GM12872 (cell line): ENCODE results near the gene CSNK1D.

Experiments
- TF ChIP-seq, protein P1 (sequence below): IDR thresholded peaks from 3 replicates; pipeline ENCODE4 v1.5.1; 2011; ENCODE audit warnings: low read depth, mild to moderate bottlenecking, low read length, moderate library complexity; ENCODE audit not compliant: insufficient read depth

Gene CSNK1D

DNA sequence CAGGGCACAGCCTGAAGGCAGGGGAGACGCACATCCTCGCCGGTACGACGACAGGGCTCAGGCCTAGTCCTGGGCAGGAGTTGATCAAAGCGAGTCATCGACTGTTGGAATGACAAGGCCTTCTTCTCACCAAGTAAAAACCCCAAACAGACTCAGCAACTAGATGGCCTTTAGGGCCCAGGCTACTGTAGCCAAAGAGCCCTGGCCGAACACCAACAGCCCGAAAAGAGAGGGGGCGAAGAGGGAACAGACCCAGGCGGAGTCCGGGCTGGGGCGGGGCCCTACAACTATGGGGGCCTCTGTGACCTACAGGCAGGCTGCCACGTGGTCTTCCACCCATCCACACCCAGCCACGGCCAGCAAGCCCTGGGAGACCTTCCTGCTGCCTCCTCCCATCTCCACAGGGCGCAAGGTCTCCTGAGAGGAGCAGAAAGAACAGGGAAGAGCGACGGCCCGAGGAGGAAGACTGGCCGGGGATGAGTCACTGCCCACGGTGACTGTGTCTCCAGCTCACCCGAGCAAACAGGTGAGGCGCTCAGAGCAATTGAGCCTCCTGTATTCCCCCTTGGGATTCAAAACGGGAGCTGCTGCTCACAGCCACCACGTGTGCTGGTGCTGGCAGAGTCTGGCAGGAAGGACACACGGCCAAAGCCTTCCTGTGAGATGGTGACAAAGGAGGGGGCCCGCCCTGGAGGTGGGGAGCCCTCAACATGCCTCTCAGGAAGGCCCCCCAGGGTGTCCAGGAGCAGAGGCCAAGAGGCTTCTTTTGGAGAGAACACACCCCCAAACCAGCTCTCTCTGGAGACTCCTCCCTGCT lies 26.9 kb downstream of the CSNK1D start:
- TF ChIP-seq, protein P1, sequence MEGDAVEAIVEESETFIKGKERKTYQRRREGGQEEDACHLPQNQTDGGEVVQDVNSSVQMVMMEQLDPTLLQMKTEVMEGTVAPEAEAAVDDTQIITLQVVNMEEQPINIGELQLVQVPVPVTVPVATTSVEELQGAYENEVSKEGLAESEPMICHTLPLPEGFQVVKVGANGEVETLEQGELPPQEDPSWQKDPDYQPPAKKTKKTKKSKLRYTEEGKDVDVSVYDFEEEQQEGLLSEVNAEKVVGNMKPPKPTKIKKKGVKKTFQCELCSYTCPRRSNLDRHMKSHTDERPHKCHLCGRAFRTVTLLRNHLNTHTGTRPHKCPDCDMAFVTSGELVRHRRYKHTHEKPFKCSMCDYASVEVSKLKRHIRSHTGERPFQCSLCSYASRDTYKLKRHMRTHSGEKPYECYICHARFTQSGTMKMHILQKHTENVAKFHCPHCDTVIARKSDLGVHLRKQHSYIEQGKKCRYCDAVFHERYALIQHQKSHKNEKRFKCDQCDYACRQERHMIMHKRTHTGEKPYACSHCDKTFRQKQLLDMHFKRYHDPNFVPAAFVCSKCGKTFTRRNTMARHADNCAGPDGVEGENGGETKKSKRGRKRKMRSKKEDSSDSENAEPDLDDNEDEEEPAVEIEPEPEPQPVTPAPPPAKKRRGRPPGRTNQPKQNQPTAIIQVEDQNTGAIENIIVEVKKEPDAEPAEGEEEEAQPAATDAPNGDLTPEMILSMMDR = no peak

DNA sequence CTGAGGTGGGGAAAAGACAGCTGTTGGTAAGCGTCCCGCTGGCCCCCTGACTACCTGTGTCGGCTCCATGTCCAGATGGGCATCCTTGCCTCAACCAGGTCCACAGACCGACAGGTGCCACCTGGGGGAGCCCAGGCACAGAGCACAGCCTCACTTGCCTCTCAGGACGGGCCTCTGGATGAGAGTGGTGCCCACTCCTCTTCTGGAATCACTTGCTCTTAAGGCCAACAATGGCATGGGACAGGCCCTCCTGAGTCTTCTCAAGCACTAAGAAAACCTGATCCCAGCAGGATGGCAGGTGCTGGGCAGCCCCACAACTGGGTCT lies 27.5 kb downstream of the CSNK1D start:
- TF ChIP-seq, protein P1 = no peak

DNA sequence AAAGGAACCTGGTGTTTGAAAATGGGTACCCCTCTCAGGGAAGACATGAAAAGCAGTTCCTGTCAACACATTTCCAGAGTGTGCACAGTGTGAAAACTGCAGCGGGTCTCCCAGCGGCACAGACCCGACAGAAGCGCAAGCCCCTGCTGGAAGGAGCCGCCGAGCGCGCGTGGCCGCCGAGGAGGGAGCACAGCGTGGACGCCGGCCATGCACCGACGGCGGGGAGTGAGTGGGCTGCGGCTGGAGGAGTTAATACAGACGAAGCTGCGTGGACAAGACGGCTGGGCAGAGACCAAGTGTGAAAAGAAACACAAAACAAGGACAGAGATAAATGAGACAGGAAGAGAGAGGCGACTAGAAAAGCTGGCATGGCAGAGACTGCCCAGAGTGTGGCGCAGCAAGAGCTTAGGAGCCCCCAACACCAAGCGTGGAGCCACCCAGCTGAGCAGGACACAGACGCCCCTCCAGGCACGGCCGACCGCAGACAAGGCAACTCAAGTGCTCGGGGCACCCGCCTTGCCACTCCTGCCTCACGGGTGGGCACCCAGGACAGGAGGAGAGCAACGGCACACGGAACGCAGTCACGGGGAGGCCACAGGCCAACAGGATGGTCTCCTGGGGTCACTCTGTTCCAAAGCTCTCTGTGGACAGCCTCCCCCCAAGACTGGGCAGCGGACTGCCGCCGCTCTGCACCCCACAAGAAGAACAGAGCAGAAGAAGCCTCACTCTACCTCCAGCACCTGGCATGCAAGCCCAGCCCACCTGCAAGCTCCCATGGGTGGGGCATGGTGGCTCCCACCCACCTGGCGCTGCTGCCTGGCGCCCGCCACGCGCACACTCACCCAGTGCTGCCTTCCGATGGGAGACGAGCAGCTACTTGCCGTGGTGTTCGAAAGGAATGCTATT lies 28.1 kb downstream of the CSNK1D start:
- TF ChIP-seq, protein P1 = no peak

DNA sequence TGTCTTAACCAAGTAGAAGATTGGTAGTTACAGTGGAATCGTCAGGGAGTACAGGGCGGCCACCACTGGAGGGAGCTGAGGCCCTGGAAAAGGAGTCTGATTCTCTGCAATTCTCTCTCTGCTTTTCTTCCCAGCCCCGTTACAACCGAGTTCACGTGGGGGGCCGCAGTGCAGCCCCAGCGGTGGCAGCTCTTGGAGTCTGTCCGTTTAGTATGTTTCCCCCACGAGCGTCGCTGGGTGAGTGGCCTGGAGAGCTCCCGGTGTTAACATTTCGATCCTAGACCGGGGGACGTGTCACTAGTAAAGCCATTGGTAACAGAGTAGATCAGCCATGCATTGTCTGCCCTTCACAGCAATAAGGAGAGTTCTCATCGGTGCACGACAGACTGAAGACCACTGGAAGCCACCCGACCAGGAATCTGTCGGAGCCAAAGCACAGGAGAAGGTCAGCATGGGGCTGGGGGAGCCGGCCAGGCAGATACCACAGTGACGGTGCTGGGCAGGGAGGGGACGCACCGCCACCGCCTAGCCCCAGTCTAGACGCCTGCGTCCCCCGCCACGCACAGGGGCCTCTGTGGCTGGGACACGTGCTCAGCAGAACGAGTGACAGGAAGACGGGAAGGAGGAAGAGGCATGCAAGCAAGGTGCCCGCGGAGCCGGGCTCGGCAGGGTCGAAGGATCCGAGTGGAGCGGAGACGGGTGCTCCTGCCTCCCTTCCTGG lies 28.9 kb downstream of the CSNK1D start:
- TF ChIP-seq, protein P1 = peak; percentile 49

DNA sequence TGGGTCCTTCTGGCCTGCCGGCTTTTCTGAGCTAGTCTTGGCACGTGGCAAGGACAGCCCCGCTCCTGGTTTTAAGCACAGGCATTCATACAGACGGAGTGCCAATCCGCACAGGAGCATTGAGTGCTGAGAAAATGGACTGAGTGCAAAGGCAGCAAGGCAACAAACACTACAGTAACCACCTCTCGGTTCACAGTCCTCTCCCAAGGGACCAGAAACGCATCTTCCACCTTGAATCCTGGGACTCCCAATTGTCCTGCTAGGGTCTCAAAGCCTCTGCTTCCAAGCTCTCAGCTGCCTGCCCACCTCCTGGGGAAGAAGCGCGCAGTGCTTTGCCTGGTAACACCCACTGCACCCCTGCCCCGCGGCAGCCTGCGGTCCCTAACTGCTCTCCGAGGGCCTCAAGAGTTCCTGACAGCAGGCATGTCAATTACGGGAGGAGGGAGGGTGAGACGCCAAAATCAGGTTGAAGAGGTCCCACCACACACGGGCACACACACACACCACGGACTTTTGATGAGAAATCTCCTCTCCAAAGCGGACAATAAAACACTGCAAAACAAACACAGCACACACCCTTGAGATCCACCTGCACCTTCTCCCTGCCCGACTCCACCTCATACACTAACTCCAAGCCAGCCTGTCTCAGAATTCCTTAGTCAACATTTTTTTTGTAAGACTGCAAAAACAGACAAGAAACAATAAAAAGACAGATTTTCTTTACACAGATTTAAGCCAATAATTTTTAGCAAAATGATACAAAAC lies 29.7 kb downstream of the CSNK1D start:
- TF ChIP-seq, protein P1 = no peak

DNA sequence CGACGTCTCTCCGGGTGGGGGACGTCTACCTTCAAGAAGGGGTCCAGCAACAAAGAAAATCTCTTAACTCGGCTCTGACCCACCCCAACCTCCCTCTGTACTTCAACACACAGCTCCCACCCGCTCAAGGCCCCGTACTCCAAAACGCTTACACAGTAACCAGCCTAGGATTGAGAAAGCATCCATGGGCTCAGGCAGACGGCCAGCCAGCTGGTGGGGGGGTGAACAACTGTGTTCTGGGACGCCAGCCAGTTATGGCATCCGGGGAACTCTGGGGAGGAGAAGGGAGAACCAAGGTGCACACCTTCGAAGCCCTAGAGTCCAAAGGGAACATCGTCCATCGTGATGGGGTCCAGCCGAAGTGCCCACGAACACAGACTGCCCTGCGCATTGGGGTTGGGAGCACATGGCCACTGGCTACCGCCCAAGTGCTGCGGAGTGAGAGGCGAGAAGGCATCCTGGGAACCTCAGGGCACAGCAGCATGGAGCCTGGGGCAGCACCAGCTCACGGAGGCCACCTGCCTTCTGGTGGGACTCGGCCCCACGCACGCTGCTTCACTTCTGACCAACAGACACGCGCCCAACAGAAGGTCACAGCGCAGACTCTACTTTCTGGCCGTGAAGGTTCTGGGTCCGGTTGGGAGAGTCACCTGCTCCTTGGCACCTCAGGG lies 30.4 kb downstream of the CSNK1D start:
- TF ChIP-seq, protein P1 = no peak
